GF-D8 (cell line): Measurements from ENCODE around the gene CHRNB1.

ENCODE experiments used
- DNase-seq: peaks from one replicate; lab custom pipeline; 2025; lab: John Stamatoyannopoulos, UW

Gene CHRNB1

GRCh38 chr17:7444682-7445618 lies at the start of gene CHRNB1:
Gene CHRNB1, plus strand, starts transcription at chr17:7445061. Its CDS starts 67 bp downstream, at chr17:7445128.
- DNase-seq = no peak

- DNase-seq = no peak
Observed at GRCh38 chr17:7396147-7396546, 48.7 kb upstream of the CHRNB1 start.

GRCh38 chr17:7398612-7399011 lies 46.2 kb upstream of the CHRNB1 start:
- no peak for DNase-seq

GRCh38 chr17:7403043-7403726 lies 41.7 kb upstream of the CHRNB1 start:
- no peak for DNase-seq

- DNase-seq = no peak
Observed at GRCh38 chr17:7403727-7403976, 41.2 kb upstream of the CHRNB1 start.

GRCh38 chr17:7403977-7404736 lies 40.7 kb upstream of the CHRNB1 start, which contains the start of gene TMEM256:
Gene TMEM256, minus strand, starts transcription at chr17:7404097. Its CDS starts 13 bp downstream, at chr17:7404084.
- DNase-seq = peak; percentile 82

GRCh38 chr17:7404737-7405349 lies 40.0 kb upstream of the CHRNB1 start:
- no peak for DNase-seq

GRCh38 chr17:7405350-7406234 lies 39.3 kb upstream of the CHRNB1 start:
- DNase-seq = no peak

- no peak for DNase-seq
Observed at GRCh38 chr17:7406235-7406825, 38.5 kb upstream of the CHRNB1 start.

- DNase-seq = no peak
Observed at GRCh38 chr17:7407082-7407481, 37.8 kb upstream of the CHRNB1 start.

- no peak for DNase-seq
Observed at GRCh38 chr17:7407485-7408251, 37.2 kb upstream of the CHRNB1 start, which contains the start of gene NLGN2. Gene NLGN2, plus strand, starts transcription at chr17:7407845. Its CDS starts 411 bp downstream, at chr17:7408256.

GRCh38 chr17:7408252-7408727 lies 36.6 kb upstream of the CHRNB1 start:
- DNase-seq = no peak

- no peak for DNase-seq
Observed at GRCh38 chr17:7408863-7409262, 36.0 kb upstream of the CHRNB1 start.

GRCh38 chr17:7409716-7410115 lies 35.1 kb upstream of the CHRNB1 start:
- DNase-seq = no peak

- no peak for DNase-seq
Observed at GRCh38 chr17:7410634-7411426, 34.0 kb upstream of the CHRNB1 start.

- DNase-seq = no peak
Observed at GRCh38 chr17:7411427-7411750, 33.5 kb upstream of the CHRNB1 start.

- DNase-seq = no peak
Observed at GRCh38 chr17:7413346-7413985, 31.4 kb upstream of the CHRNB1 start.

- DNase-seq = no peak
Observed at GRCh38 chr17:7414837-7415236, 30.0 kb upstream of the CHRNB1 start.

- DNase-seq = no peak
Observed at GRCh38 chr17:7415784-7416183, 29.1 kb upstream of the CHRNB1 start.
